Measurements from ENCODE around the gene KRTAP16-1. TPM values are rescaled to one million over a fixed set of nuclear protein-coding genes. Genes with fewer than 3 reads are reported as not detected.

Gene KRTAP16-1
- total RNA-seq, 1 experiment from 2014 or later = not detected

DNA sequence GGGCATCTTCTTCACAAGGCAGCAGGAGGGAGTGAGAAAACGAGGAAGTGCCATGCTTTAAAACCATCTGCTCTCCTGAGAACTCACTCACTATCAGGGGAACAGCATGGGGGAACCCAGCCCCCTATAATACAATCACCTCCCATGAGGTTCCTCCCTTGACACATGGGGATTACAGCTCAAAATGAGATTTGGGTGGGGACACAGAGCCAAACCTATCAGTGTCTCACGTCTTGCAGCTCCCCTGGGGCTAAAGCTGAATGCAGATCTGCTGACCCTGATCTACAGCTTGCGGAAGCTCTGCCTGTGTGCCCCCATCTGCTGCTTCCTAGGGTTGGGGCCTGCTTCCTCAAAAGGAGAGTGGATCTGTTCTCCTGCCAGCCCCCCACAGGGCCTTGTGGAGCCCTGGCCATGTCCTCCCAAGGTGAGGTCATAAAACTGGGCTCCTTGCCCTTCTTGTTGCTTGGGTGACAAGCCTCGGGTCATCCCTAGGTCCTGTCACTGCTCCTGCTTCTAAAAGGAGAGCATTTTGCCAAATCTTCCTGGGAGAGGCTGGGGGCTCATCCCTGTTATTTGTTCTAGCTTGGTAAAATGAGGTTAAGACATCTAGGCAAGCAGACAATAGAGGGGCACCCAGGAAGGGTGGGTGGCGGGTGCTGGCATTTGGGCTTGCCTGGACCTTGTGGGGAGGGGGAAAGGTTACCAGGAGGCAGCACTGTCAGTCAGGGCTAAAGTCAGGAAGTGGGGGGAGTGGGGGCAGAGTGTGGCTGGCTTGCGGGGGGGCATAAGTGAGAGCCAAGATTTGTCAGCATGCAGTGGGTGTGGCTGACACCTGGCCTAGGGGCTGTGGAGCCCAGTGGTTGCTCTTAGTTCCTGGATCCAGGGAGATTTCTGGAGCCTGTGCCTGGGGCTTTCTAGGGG lies 25.5 kb upstream of the KRTAP16-1 start (continued):
- TF ChIP-seq, protein P1, sequence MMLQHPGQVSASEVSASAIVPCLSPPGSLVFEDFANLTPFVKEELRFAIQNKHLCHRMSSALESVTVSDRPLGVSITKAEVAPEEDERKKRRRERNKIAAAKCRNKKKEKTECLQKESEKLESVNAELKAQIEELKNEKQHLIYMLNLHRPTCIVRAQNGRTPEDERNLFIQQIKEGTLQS (CRISPR knock-in tag; conservative IDR thresholded peaks at IDR 0.05) = no peak
- TF ChIP-seq, protein P2, sequence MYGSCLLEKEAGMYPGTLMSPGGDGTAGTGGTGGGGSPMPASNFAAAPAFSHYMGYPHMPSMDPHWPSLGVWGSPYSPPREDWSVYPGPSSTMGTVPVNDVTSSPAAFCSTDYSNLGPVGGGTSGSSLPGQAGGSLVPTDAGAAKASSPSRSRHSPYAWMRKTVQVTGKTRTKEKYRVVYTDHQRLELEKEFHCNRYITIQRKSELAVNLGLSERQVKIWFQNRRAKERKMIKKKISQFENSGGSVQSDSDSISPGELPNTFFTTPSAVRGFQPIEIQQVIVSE (CRISPR knock-in tag; IDR thresholded peaks at IDR 0.05; ENCODE audit: borderline replicate concordance) = no peak
- TF ChIP-seq MYBL2 (CRISPR knock-in tag; IDR thresholded peaks at IDR 0.05) (no peak), NR1H2 (CRISPR knock-in tag; IDR thresholded peaks at IDR 0.05) (no peak), ZNF138 (CRISPR knock-in tag; conservative IDR thresholded peaks at IDR 0.05) (no peak), ZNF219 (CRISPR knock-in tag; IDR thresholded peaks at IDR 0.05; ENCODE audit: borderline replicate concordance) (no peak)
- TF ChIP-seq, protein P3, sequence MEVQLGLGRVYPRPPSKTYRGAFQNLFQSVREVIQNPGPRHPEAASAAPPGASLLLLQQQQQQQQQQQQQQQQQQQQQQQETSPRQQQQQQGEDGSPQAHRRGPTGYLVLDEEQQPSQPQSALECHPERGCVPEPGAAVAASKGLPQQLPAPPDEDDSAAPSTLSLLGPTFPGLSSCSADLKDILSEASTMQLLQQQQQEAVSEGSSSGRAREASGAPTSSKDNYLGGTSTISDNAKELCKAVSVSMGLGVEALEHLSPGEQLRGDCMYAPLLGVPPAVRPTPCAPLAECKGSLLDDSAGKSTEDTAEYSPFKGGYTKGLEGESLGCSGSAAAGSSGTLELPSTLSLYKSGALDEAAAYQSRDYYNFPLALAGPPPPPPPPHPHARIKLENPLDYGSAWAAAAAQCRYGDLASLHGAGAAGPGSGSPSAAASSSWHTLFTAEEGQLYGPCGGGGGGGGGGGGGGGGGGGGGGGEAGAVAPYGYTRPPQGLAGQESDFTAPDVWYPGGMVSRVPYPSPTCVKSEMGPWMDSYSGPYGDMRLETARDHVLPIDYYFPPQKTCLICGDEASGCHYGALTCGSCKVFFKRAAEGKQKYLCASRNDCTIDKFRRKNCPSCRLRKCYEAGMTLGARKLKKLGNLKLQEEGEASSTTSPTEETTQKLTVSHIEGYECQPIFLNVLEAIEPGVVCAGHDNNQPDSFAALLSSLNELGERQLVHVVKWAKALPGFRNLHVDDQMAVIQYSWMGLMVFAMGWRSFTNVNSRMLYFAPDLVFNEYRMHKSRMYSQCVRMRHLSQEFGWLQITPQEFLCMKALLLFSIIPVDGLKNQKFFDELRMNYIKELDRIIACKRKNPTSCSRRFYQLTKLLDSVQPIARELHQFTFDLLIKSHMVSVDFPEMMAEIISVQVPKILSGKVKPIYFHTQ (CRISPR knock-in tag; IDR thresholded peaks at IDR 0.05) = no peak

DNA sequence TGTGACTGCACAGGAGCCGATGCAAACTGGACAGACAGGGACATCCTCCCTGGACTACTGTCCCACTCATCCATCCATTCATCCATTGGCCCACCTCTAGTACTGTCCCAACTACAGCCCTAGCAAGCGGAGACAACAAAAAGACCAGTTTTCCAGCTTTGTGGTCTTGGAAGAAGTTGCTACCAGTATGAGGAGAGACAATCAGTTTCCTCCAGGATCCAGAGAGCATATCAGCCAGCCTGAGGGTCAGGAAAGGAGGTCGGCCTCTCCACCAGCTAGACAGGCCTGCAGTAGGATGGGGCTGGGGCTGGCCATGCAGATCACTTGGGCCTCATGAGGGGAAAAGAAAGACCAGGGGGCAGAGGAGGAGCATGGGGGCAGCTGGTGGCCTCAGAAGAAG lies 24.7 kb upstream of the KRTAP16-1 start:
- H3K9me3 Mint-ChIP-seq = peaks cover 4% of the 10 kb centered on the region; the same call in 1 of the 2 replicates
- DNase-seq (ENCODE audit: low spot score) (no peak), ATAC-seq (no peak)
- H3K36me3 Mint-ChIP-seq = no peaks in the 10 kb centered on the region
- POLR2A ChIA-PET = no interaction called here
- H3K27me3 Mint-ChIP-seq (ENCODE audit: low read depth) = no peaks in the 10 kb centered on the region
- H3K4me3 Mint-ChIP-seq = no peak overlapping the region
- CTCF ChIA-PET = interaction anchor here (1.4 kb wide), 1 partner anchor 84 kb away, joined by 3 read pairs; no protein-coding TSS in a partner anchor
- H3K27ac Mint-ChIP-seq = no peak overlapping the region
- TF ChIP-seq MXD4 (CRISPR knock-in tag; IDR thresholded peaks at IDR 0.05; ENCODE audit: borderline replicate concordance) = no peak
- TF ChIP-seq, protein P4, sequence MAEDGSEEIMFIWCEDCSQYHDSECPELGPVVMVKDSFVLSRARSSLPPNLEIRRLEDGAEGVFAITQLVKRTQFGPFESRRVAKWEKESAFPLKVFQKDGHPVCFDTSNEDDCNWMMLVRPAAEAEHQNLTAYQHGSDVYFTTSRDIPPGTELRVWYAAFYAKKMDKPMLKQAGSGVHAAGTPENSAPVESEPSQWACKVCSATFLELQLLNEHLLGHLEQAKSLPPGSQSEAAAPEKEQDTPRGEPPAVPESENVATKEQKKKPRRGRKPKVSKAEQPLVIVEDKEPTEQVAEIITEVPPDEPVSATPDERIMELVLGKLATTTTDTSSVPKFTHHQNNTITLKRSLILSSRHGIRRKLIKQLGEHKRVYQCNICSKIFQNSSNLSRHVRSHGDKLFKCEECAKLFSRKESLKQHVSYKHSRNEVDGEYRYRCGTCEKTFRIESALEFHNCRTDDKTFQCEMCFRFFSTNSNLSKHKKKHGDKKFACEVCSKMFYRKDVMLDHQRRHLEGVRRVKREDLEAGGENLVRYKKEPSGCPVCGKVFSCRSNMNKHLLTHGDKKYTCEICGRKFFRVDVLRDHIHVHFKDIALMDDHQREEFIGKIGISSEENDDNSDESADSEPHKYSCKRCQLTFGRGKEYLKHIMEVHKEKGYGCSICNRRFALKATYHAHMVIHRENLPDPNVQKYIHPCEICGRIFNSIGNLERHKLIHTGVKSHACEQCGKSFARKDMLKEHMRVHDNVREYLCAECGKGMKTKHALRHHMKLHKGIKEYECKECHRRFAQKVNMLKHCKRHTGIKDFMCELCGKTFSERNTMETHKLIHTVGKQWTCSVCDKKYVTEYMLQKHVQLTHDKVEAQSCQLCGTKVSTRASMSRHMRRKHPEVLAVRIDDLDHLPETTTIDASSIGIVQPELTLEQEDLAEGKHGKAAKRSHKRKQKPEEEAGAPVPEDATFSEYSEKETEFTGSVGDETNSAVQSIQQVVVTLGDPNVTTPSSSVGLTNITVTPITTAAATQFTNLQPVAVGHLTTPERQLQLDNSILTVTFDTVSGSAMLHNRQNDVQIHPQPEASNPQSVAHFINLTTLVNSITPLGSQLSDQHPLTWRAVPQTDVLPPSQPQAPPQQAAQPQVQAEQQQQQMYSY (CRISPR knock-in tag; IDR thresholded peaks at IDR 0.05) = no peak
- no peak for TF ChIP-seq KAT7 (CRISPR knock-in tag; IDR thresholded peaks at IDR 0.05; ENCODE audit: borderline replicate concordance)
- TF ChIP-seq TEAD1 (CRISPR knock-in tag; IDR thresholded peaks at IDR 0.05) = no peak
- no peak for TF ChIP-seq PRRX2 (CRISPR knock-in tag; IDR thresholded peaks at IDR 0.05)
- no peak for TF ChIP-seq JAZF1 (CRISPR knock-in tag; IDR thresholded peaks at IDR 0.05)
- no peak for TF ChIP-seq ZNF219 (CRISPR knock-in tag; IDR thresholded peaks at IDR 0.05; ENCODE audit: borderline replicate concordance)
- no peak for TF ChIP-seq SMAD3 (CRISPR knock-in tag; IDR thresholded peaks at IDR 0.05; ENCODE audit: borderline replicate concordance)
- no peak for TF ChIP-seq NFATC4 (CRISPR knock-in tag; IDR thresholded peaks at IDR 0.05)
- TF ChIP-seq GTF2I (CRISPR knock-in tag; conservative IDR thresholded peaks at IDR 0.05) = no peak
- no peak for TF ChIP-seq CBFB (CRISPR knock-in tag; IDR thresholded peaks at IDR 0.05; ENCODE audit: low read depth)
- no peaks in the 10 kb centered on the region for H3K4me1 Mint-ChIP-seq
